OCI-LY1 (cell line): ENCODE measurements around the gene PDGFRA.
"Not testable (repeated sequence)": the region's sequence is repeated elsewhere in the genome, so short reads cannot be mapped to it uniquely, and the experiment has no call there.

ENCODE experiments used
- H2AFZ ChIP-seq: fragments of 200-600 bp; sonication (generic), shearing (Covaris generic); 2 replicates; pipeline ENCODE4 v1.6.0; 2014; ENCODE audit warnings: antibody characterized with exemption, mild to moderate bottlenecking, low read length
- H3F3A ChIP-seq: fragments of 200-600 bp; sonication (generic), shearing (Covaris generic); 2 replicates; pipeline ENCODE4 v1.6.0; 2014; ENCODE audit warnings: mild to moderate bottlenecking, antibody characterized with exemption, low read length, moderate library complexity; ENCODE audit not compliant: insufficient read depth
- H3K27ac ChIP-seq: fragments of 200-600 bp; sonication (generic); 2 replicates; pipeline ENCODE4 v1.5.1; 2014; ENCODE audit warnings: low read length, mixed run types, mild to moderate bottlenecking, low read depth; ENCODE audit not compliant: poor library complexity, severe bottlenecking
- H3K27me3 ChIP-seq: fragments of 200-600 bp; sonication (generic); 2 replicates; pipeline ENCODE4 v1.6.0; 2014; ENCODE audit warnings: antibody characterized with exemption, mild to moderate bottlenecking, low read length, moderate library complexity; ENCODE audit not compliant: insufficient read depth
- H3K36me3 ChIP-seq: fragments of 200-600 bp; sonication (generic); 2 replicates; pipeline ENCODE4 v1.6.1; 2014; ENCODE audit warnings: mild to moderate bottlenecking, antibody characterized with exemption, low read length, moderate library complexity, mixed read lengths; ENCODE audit not compliant: insufficient read depth
- H3K4me1 ChIP-seq: fragments of 200-600 bp; sonication (generic); 2 replicates; pipeline ENCODE4 v1.5.1; 2014; ENCODE audit warnings: mild to moderate bottlenecking, low read length, moderate library complexity; ENCODE audit not compliant: insufficient read depth, severe bottlenecking
- H3K4me2 ChIP-seq: fragments of 200-600 bp; sonication (generic), shearing (Covaris generic); 2 replicates; pipeline ENCODE4 v1.6.1; 2014; ENCODE audit warnings: low read length
- H3K4me3 ChIP-seq: fragments of 200-600 bp; sonication (generic); 2 replicates; pipeline ENCODE4 v1.5.1; 2014; ENCODE audit warnings: low read length, low read depth, mild to moderate bottlenecking, mixed read lengths; ENCODE audit not compliant: poor library complexity, severe bottlenecking
- H3K79me2 ChIP-seq: fragments of 200-600 bp; shearing (Covaris generic); 2 replicates; pipeline ENCODE4 v1.6.1; 2016; ENCODE audit warnings: mixed run types, low read length, mixed read lengths; ENCODE audit not compliant: insufficient read depth
- H3K9ac ChIP-seq: fragments of 200-600 bp; sonication (generic), shearing (Covaris generic); 2 replicates; pipeline ENCODE4 v1.6.1; 2014; ENCODE audit warnings: mild to moderate bottlenecking, low read length, mixed read lengths
- H3K9me2 ChIP-seq: fragments of 200-600 bp; sonication (generic), shearing (Covaris generic); 2 replicates; pipeline ENCODE4 v1.6.1; 2014; ENCODE audit warnings: low read depth, mild to moderate bottlenecking, low read length, mixed read lengths
- H3K9me3 ChIP-seq: fragments of 200-600 bp; shearing (Covaris generic); 2 replicates; pipeline ENCODE4 v1.6.1; 2014; ENCODE audit warnings: low read length, mixed read lengths
- H4K20me1 ChIP-seq: fragments of 200-600 bp; sonication (generic), shearing (Covaris generic); 2 replicates; pipeline ENCODE4 v1.6.0; 2016; ENCODE audit warnings: mild to moderate bottlenecking, low read length; ENCODE audit not compliant: insufficient read depth
- CTCF ChIP-seq: fragments of 200-600 bp; sonication (generic), shearing (Covaris generic); IDR thresholded peaks from 2 replicates; pipeline ENCODE4 v1.5.1; 2017; ENCODE audit warnings: mild to moderate bottlenecking, antibody characterized with exemption, low read length, moderate library complexity, mixed read lengths
- EZH2 ChIP-seq: fragments of 200-600 bp; sonication (generic), shearing (Covaris generic); IDR thresholded peaks from 2 replicates; pipeline ENCODE4 v1.8.0; 2017; ENCODE audit warnings: borderline replicate concordance, mixed run types, mild to moderate bottlenecking, antibody characterized with exemption, low read length, moderate library complexity, mixed read lengths

Gene PDGFRA

GRCh38 chr4:54330896-54331295 is 101.8 kb downstream of the PDGFRA start:
- no peaks in the 10 kb centered on the region for H3K9me3 ChIP-seq
- no peak overlapping the region for H3K9ac ChIP-seq
- H3K9me2 ChIP-seq: no peaks in the 10 kb centered on the region
- H4K20me1 ChIP-seq: no peaks in the 10 kb centered on the region
- H3K4me2 ChIP-seq: no peak overlapping the region
- no peaks in the 10 kb centered on the region for H3K4me1 ChIP-seq
- H3K27me3 ChIP-seq: no peaks in the 10 kb centered on the region
- no peaks in the 10 kb centered on the region for H3K36me3 ChIP-seq
- H3K79me2 ChIP-seq: no peaks in the 10 kb centered on the region
- H3F3A ChIP-seq: no peaks in the 10 kb centered on the region
- no peak overlapping the region for H3K4me3 ChIP-seq
- H3K27ac ChIP-seq: no peak overlapping the region
- TF ChIP-seq CTCF: no peak
- no peak for TF ChIP-seq EZH2
- H2AFZ ChIP-seq: no peak overlapping the region

GRCh38 chr4:54332542-54332941 is 103.4 kb downstream of the PDGFRA start:
- no peaks in the 10 kb centered on the region for H3K36me3 ChIP-seq
- no peak overlapping the region for H3K9ac ChIP-seq
- TF ChIP-seq EZH2: no peak
- no peak for TF ChIP-seq CTCF
- H3K27ac ChIP-seq: no peak overlapping the region
- H3K9me3 ChIP-seq: no peaks in the 10 kb centered on the region
- no peaks in the 10 kb centered on the region for H3K9me2 ChIP-seq
- H3K4me2 ChIP-seq: no peak overlapping the region
- no peak overlapping the region for H3K4me3 ChIP-seq
- H3K79me2 ChIP-seq: no peaks in the 10 kb centered on the region
- H3K27me3 ChIP-seq: no peaks in the 10 kb centered on the region
- no peaks in the 10 kb centered on the region for H3F3A ChIP-seq
- no peaks in the 10 kb centered on the region for H4K20me1 ChIP-seq
- H3K4me1 ChIP-seq: no peaks in the 10 kb centered on the region
- H2AFZ ChIP-seq: no peak overlapping the region

- Histone ChIP-seq H3K4me1 (no peaks in the 10 kb centered on the region), H3K79me2 (no peaks in the 10 kb centered on the region), H3K4me2 (no peak overlapping the region), H3K27me3 (no peaks in the 10 kb centered on the region), H3F3A (no peaks in the 10 kb centered on the region), H4K20me1 (no peaks in the 10 kb centered on the region), H2AFZ (no peak overlapping the region), H3K9me2 (no peaks in the 10 kb centered on the region), H3K36me3 (no peaks in the 10 kb centered on the region), H3K27ac (no peak overlapping the region), H3K9me3 (no peaks in the 10 kb centered on the region), H3K9ac (no peak overlapping the region), H3K4me3 (no peak overlapping the region)
- TF ChIP-seq CTCF: no peak
- no peak for TF ChIP-seq EZH2
Observed at GRCh38 chr4:54333657-54334056, 104.6 kb downstream of the PDGFRA start.

- not testable (repeated sequence) for H3K4me3 ChIP-seq, H3K27ac ChIP-seq, H3K9me2 ChIP-seq, H3K9ac ChIP-seq, H3K4me1 ChIP-seq, H3F3A ChIP-seq, H3K4me2 ChIP-seq, H3K36me3 ChIP-seq, H4K20me1 ChIP-seq, H3K9me3 ChIP-seq, H3K27me3 ChIP-seq, H3K79me2 ChIP-seq, H2AFZ ChIP-seq
Observed at GRCh38 chr4:54334769-54335168, 105.7 kb downstream of the PDGFRA start.
